H9 (cell line): ENCODE results near the gene EPB41L4B. TPM values are rescaled to one million over a fixed set of nuclear protein-coding genes. Genes with fewer than 3 reads are reported as not detected.
"Not testable (repeated sequence)": the region's sequence is repeated elsewhere in the genome, so short reads cannot be mapped to it uniquely, and the experiment has no call there.

ENCODE experiments used
- DNase-seq: peaks from one replicate; pipeline ENCODE4 v3.0.0-alpha.2; 2017
- H2AFZ ChIP-seq: one replicate; pipeline ENCODE4 v1.6.1; 2013; ENCODE audit warnings: mild to moderate bottlenecking, low read length, control low read depth, moderate library complexity
- H2AK5ac ChIP-seq: 2 replicates; pipeline ENCODE4 v1.6.1; 2013; ENCODE audit warnings: low read length, control low read depth, mixed read lengths; ENCODE audit not compliant: insufficient read length
- H2BK120ac ChIP-seq: one replicate; pipeline ENCODE4 v1.6.1; 2013; ENCODE audit warnings: low read depth, mild to moderate bottlenecking, low read length, control low read depth, inconsistent platforms; ENCODE audit not compliant: poor library complexity, severe bottlenecking
- H2BK12ac ChIP-seq: 2 replicates; pipeline ENCODE4 v1.6.1; 2013; ENCODE audit warnings: low read length, control low read depth, mixed read lengths, low read depth; ENCODE audit not compliant: insufficient read length
- H2BK15ac ChIP-seq: 2 replicates; pipeline ENCODE4 v1.6.1; 2013; ENCODE audit warnings: low read depth, low read length, control low read depth
- H2BK20ac ChIP-seq: one replicate; pipeline ENCODE4 v1.6.1; 2013; ENCODE audit warnings: low read depth, mild to moderate bottlenecking, low read length, control low read depth, inconsistent platforms; ENCODE audit not compliant: poor library complexity, severe bottlenecking
- H2BK5ac ChIP-seq: 2 replicates; pipeline ENCODE4 v1.6.1; 2013; ENCODE audit warnings: low read length, control low read depth, mixed read lengths; ENCODE audit not compliant: insufficient read length
- H3K14ac ChIP-seq: 2 replicates; pipeline ENCODE4 v1.6.1; 2013; ENCODE audit warnings: low read length, control low read depth; ENCODE audit not compliant: insufficient read depth
- H3K18ac ChIP-seq: 2 replicates; pipeline ENCODE4 v1.6.1; 2013; ENCODE audit warnings: low read depth, mild to moderate bottlenecking, mixed read lengths, low read length, control low read depth; ENCODE audit not compliant: insufficient read length
- H3K23ac ChIP-seq: 2 replicates; pipeline ENCODE4 v1.6.1; 2013; ENCODE audit warnings: low read length, control low read depth, mixed read lengths, low read depth; ENCODE audit not compliant: insufficient read length
- H3K23me2 ChIP-seq: 2 replicates; pipeline ENCODE4 v1.6.1; 2013; ENCODE audit warnings: low read depth, mild to moderate bottlenecking, mixed read lengths, low read length, control low read depth; ENCODE audit not compliant: insufficient read length, poor library complexity, severe bottlenecking
- H3K27ac ChIP-seq: 2 replicates; pipeline ENCODE4 v1.5.1; 2013; ENCODE audit warnings: low read length, control low read depth, mixed read lengths, low read depth; ENCODE audit not compliant: insufficient read length
- H3K27me3 ChIP-seq: 2 replicates; pipeline ENCODE4 v1.6.1; 2013; ENCODE audit warnings: low read length, control low read depth, inconsistent platforms; ENCODE audit not compliant: insufficient read depth
- H3K4ac ChIP-seq: 2 replicates; pipeline ENCODE4 v1.6.1; 2013; ENCODE audit warnings: low read depth, mild to moderate bottlenecking, control low read depth, inconsistent platforms, low read length, moderate library complexity
- H3K4me1 ChIP-seq: 2 replicates; pipeline ENCODE4 v1.6.1; 2013; ENCODE audit warnings: low read length, control low read depth, inconsistent platforms; ENCODE audit not compliant: insufficient read depth
- H3K4me2 ChIP-seq: 2 replicates; pipeline ENCODE4 v1.6.1; 2013; ENCODE audit warnings: low read length, control low read depth, mixed read lengths; ENCODE audit not compliant: insufficient read length, insufficient read depth
- H3K56ac ChIP-seq: 2 replicates; pipeline ENCODE4 v1.6.1; 2013; ENCODE audit warnings: low read depth, mild to moderate bottlenecking, mixed read lengths, low read length, control low read depth; ENCODE audit not compliant: insufficient read length
- H3K79me1 ChIP-seq: 2 replicates; pipeline ENCODE4 v1.6.1; 2013; ENCODE audit warnings: low read depth, mild to moderate bottlenecking, moderate library complexity, low read length, control low read depth, inconsistent platforms; ENCODE audit not compliant: insufficient read depth, poor library complexity, severe bottlenecking
- H3K79me2 ChIP-seq: 2 replicates; pipeline ENCODE4 v1.6.1; 2013; ENCODE audit warnings: low read length, control low read depth, inconsistent platforms; ENCODE audit not compliant: insufficient read depth
- H3K9ac ChIP-seq: 2 replicates; pipeline ENCODE4 v1.6.1; 2013; ENCODE audit warnings: low read length, control low read depth, mixed read lengths; ENCODE audit not compliant: insufficient read length; ENCODE audit errors: extremely low read depth
- H3K9me3 ChIP-seq: one replicate; pipeline ENCODE4 v1.6.1; 2013; ENCODE audit warnings: low read depth, low read length, inconsistent platforms; ENCODE audit not compliant: control insufficient read depth
- H3T11ph ChIP-seq: one replicate; pipeline ENCODE4 v1.6.1; 2013; ENCODE audit warnings: mild to moderate bottlenecking, low read length, control low read depth, inconsistent platforms
- H4K20me1 ChIP-seq: one replicate; pipeline ENCODE4 v1.6.1; 2013; ENCODE audit not compliant: control insufficient read depth, insufficient read length, insufficient read depth
- H4K5ac ChIP-seq: 2 replicates; pipeline ENCODE4 v1.6.1; 2013; ENCODE audit warnings: low read depth, mild to moderate bottlenecking, mixed read lengths, low read length, control low read depth; ENCODE audit not compliant: insufficient read length
- H4K8ac ChIP-seq: replicated peaks from 2 replicates; pipeline ENCODE4 v1.6.1; 2013; ENCODE audit warnings: low read length, control low read depth, mixed read lengths, low read depth; ENCODE audit not compliant: insufficient read length
- H4K91ac ChIP-seq: 2 replicates; pipeline ENCODE4 v1.6.1; 2013; ENCODE audit warnings: low read depth, mild to moderate bottlenecking, moderate library complexity, mixed read lengths, low read length, control low read depth; ENCODE audit not compliant: insufficient read length
- H3K27ac Mint-ChIP-seq, 3 experiments: 2 replicates in 2 of 3; 3 replicates in 1 of 3; pipeline ENCODE4 v1.8.0; 2020 to 2021; ENCODE audit warnings: mixed read lengths in 3 of 3, mild to moderate bottlenecking in 1 of 3, moderate library complexity in 1 of 3
- H3K27me3 Mint-ChIP-seq: 2 replicates; pipeline ENCODE4 v1.8.0; 2021; ENCODE audit warnings: low read depth, mild to moderate bottlenecking, moderate library complexity, mixed read lengths
- H3K36me3 Mint-ChIP-seq, 3 experiments: 2 replicates in 2 of 3; 3 replicates in 1 of 3; pipeline ENCODE4 v1.8.0; 2020 to 2021; ENCODE audit warnings: low read depth in 3 of 3, mixed read lengths in 3 of 3; ENCODE audit not compliant: insufficient read depth in 1 of 3
- H3K4me1 Mint-ChIP-seq, 2 experiments: 2 replicates each; pipeline ENCODE4 v1.8.0; 2020; ENCODE audit warnings: mixed read lengths in 2 of 2
- H3K4me3 Mint-ChIP-seq, 2 experiments: 2 replicates in 1 of 2; 3 replicates in 1 of 2; pipeline ENCODE4 v1.8.0; 2020 to 2021; ENCODE audit warnings: mild to moderate bottlenecking in 2 of 2, mixed read lengths in 2 of 2, moderate library complexity in 1 of 2
- H3K9me3 Mint-ChIP-seq, 2 experiments: 2 replicates in 1 of 2; 3 replicates in 1 of 2; pipeline ENCODE4 v1.8.0; 2020; ENCODE audit warnings: mild to moderate bottlenecking in 2 of 2, mixed read lengths in 2 of 2, moderate library complexity in 1 of 2
- WGBS: extraction: QIAGEN DNeasy Blood & Tissue Kit; methylation state at CpG from one replicate; pipeline ENCODE4 v1.1.7; 2013; ENCODE audit warnings: missing lambda C conversion rate, low lambda C conversion rate, mixed read lengths; ENCODE audit not compliant: insufficient read length; ENCODE audit errors: extremely low coverage; 5-methylcytosine and 5-hydroxymethylcytosine counted together
- total RNA-seq: library from RNA; stranded (reverse); gene quantifications from 2 replicates; pipeline ENCODE4 v1.2.1, GENCODE V29; 2021
- TF ChIP-seq, protein P1 (sequence below): fragments of 200-600 bp; sonication (generic); conservative IDR thresholded peaks from 3 replicates; pipeline ENCODE4 v1.8.0; 2021; ENCODE audit warnings: antibody characterized with exemption, mild to moderate bottlenecking

Gene EPB41L4B
- total RNA-seq, 1 experiment from 2014 or later = 18.9 TPM

DNA sequence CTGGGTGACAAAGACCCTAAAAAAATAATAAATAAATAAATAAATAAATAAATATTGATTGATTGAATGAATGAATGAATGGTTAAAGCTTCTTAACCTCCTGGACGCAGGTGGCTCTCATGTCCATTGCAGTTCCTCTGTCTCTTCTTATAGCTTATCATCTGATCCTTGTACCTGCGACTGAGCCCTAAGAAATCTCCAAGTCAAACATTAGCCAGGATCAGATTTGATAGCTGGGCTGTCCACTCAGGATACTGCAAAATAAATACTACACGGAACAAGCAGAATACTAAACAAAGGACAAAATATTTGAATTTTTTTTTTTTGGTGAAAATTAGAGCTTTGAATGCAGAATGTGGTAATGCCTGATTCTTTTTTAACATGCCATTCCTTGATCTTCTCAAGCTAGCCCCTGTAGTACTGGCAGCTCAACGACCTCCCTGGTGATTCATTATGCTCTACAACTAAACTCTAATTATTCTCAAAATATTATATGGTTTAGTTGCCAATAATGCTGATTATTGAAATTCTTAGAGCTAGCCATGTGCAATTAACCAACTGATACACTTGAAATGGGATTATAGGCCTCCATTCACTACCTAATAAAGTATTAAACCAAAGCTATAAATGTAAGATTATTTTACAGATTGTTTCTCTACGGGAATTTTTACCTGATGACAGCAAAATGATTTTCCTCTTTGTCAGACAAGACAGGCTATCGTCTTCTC, 191.2 kb downstream of the EPB41L4B start:
- Histone ChIP-seq H3K9ac (no peak overlapping the region), H3K79me2 (no peaks in the 10 kb centered on the region), H2BK120ac (no peak overlapping the region), H3K23ac (no peak overlapping the region), H3K4ac (no peak overlapping the region), H3K23me2 (no peaks in the 10 kb centered on the region), H3T11ph (no peak overlapping the region), H3K56ac (no peak overlapping the region), H4K20me1 (no peaks in the 10 kb centered on the region), H2BK15ac (no peak overlapping the region), H2AFZ (no peak overlapping the region), H3K27me3 (no peaks in the 10 kb centered on the region), H4K5ac (no peak overlapping the region), H4K8ac (no peak overlapping the region), H3K18ac (no peak overlapping the region), H3K27ac (no peak overlapping the region), H3K79me1 (no peaks in the 10 kb centered on the region), H3K9me3 (no peaks in the 10 kb centered on the region), H2BK12ac (no peak overlapping the region), H3K14ac (no peak overlapping the region), H4K91ac (no peak overlapping the region), H3K4me1 (no peaks in the 10 kb centered on the region), H2BK5ac (no peak overlapping the region), H2BK20ac (no peak overlapping the region), H2AK5ac (no peak overlapping the region), H3K4me2 (no peak overlapping the region)
- Mint-ChIP-seq H3K4me3 (no peak overlapping the region), H3K4me1 (no peaks in the 10 kb centered on the region), H3K27ac (no peak overlapping the region), H3K27me3 (no peaks in the 10 kb centered on the region), H3K9me3 (no peaks in the 10 kb centered on the region), H3K36me3 (no peaks in the 10 kb centered on the region)
- TF ChIP-seq, protein P1, sequence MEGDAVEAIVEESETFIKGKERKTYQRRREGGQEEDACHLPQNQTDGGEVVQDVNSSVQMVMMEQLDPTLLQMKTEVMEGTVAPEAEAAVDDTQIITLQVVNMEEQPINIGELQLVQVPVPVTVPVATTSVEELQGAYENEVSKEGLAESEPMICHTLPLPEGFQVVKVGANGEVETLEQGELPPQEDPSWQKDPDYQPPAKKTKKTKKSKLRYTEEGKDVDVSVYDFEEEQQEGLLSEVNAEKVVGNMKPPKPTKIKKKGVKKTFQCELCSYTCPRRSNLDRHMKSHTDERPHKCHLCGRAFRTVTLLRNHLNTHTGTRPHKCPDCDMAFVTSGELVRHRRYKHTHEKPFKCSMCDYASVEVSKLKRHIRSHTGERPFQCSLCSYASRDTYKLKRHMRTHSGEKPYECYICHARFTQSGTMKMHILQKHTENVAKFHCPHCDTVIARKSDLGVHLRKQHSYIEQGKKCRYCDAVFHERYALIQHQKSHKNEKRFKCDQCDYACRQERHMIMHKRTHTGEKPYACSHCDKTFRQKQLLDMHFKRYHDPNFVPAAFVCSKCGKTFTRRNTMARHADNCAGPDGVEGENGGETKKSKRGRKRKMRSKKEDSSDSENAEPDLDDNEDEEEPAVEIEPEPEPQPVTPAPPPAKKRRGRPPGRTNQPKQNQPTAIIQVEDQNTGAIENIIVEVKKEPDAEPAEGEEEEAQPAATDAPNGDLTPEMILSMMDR = no peak
- WGBS = no CpG with 5 or more reads among the region's 6 CpGs
- no peak for DNase-seq

DNA sequence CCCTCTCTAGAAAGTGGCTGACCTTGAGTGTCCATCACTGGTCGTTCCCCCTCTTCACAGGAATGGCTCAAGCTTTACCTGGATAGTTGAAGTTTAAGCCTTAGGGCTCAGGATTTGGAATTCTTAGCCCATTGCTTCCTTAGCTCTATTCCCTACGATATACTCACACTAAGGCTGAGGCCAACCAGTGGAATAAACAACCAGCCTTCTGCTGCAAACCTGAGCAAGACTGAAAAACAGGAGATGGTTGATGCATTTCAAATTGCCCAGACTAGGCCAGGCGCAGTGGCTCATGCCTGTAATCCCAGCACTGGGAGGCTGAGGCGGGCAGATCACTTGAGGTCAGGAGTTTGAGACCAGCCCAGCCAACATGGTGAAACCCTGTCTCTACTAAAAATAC, 194.2 kb downstream of the EPB41L4B start:
- not testable (repeated sequence) for H4K20me1 ChIP-seq, H2BK120ac ChIP-seq, H2AFZ ChIP-seq, H3K14ac ChIP-seq, H3K23ac ChIP-seq, H3K27ac ChIP-seq, H3K9ac ChIP-seq, H3K4me1 ChIP-seq, H3K79me1 ChIP-seq, H2BK20ac ChIP-seq, H3K56ac ChIP-seq, H4K5ac ChIP-seq, H2BK5ac ChIP-seq, H3K9me3 Mint-ChIP-seq, H2AK5ac ChIP-seq, H3K18ac ChIP-seq, H4K91ac ChIP-seq, H3K4me1 Mint-ChIP-seq, H3K36me3 Mint-ChIP-seq, H3K27ac Mint-ChIP-seq, H3K9me3 ChIP-seq, H3K4me2 ChIP-seq, H3K23me2 ChIP-seq, DNase-seq, H4K8ac ChIP-seq, H3K4me3 Mint-ChIP-seq, H3T11ph ChIP-seq, H3K27me3 ChIP-seq, H3K27me3 Mint-ChIP-seq, H2BK15ac ChIP-seq, H3K79me2 ChIP-seq, H2BK12ac ChIP-seq, H3K4ac ChIP-seq
- WGBS = no CpG with 5 or more reads among the region's 4 CpGs
